AG04450 (cell line): ENCODE data around the gene FBRSL1. TPM values are rescaled to one million over a fixed set of nuclear protein-coding genes. Genes with fewer than 3 reads are reported as not detected.

Source experiments
- CTCF ChIA-PET: fragments of 300-600, 350-600 bp; formaldehyde crosslinking; extraction: SDS; loops from one replicate; lab custom pipeline; 2022; ENCODE audit warnings: antibody characterized with exemption, inconsistent platforms; lab: Charles Lee
- POLR2A ChIA-PET: fragments of 350-600 bp; formaldehyde crosslinking; extraction: SDS; loops from one replicate; lab custom pipeline; 2021; ENCODE audit warnings: antibody characterized with exemption, inconsistent platforms; lab: Yijun Ruan, JAX
- DNase-seq: peaks from one replicate; pipeline ENCODE4 v3.0.0-alpha.2; 2011; ENCODE audit warnings: low read depth, low spot score
- H3K27ac ChIP-seq: one replicate; pipeline ENCODE4 v1.5.1; 2012; ENCODE audit warnings: low read depth, low read length, control low read depth
- H3K27me3 ChIP-seq: one replicate; pipeline ENCODE4 v1.6.0; 2012; ENCODE audit warnings: low read length; ENCODE audit not compliant: control insufficient read depth, insufficient read depth
- H3K4me3 ChIP-seq: 2 replicates; pipeline ENCODE4 v1.5.1; 2011; ENCODE audit warnings: mild to moderate bottlenecking, low read depth, low read length, control low read depth
- H3K9me3 ChIP-seq: 2 replicates; pipeline ENCODE4 v1.5.1; 2012; ENCODE audit warnings: low read length; ENCODE audit not compliant: control insufficient read depth, insufficient read depth
- polyA plus RNA-seq: library from polyadenylated mRNA; depleted of rRNA; stranded (reverse); fragments of >200 nt; gene quantifications from 2 replicates; pipeline ENCODE4 v1.2.3, GENCODE V29; 2011
- TF ChIP-seq, protein P1 (sequence below): IDR thresholded peaks from 2 replicates; pipeline ENCODE4 v1.5.1; 2011; ENCODE audit warnings: low read depth, low read length, control low read depth, inconsistent platforms

The FBRSL1 gene
- polyA plus RNA-seq, 1 experiment, result 1.1 TPM

DNA sequence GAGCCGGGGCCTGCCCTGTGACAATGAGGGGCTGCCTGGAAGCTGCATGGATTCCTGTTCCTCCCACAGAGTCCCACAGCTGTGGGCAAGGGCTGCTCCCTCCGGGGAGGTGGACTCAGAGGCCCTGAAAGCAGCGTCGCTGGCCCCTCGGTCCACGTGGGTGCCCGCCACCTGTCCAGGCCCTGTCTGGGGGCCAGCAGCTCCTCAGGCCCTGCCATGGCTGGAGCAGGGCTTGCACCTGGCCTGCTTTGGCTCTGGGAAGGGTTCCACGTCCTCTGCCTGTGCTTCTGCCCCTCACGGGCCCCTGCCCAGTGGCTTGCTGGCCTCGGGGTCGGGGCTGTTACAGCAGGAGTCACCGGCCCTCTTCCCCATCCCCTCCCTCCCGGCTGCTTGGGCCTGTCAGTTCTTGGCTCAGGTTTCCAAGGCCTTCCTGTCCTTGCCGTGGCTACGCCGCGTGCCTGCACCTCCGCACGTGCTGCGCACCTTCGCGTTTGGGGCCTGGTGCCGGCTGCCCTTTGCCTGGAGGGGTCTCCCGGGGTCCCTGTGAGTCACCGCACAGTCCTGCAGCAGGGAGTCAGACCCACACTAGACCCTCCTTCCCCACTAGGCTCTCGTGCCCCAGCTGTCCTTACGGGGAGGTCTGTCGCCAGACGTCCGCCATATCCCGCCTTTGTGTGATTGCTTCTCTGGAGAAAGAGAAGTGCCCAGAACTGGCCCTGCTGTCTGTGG, 5.8 kb downstream of the FBRSL1 start:
- Histone ChIP-seq H3K27ac (no peak overlapping the region), H3K27me3 (no peaks in the 10 kb centered on the region), H3K9me3 (no peaks in the 10 kb centered on the region; the same call in 1 of the 2 replicates), H3K4me3 (no peak overlapping the region)
- TF ChIP-seq, protein P1, sequence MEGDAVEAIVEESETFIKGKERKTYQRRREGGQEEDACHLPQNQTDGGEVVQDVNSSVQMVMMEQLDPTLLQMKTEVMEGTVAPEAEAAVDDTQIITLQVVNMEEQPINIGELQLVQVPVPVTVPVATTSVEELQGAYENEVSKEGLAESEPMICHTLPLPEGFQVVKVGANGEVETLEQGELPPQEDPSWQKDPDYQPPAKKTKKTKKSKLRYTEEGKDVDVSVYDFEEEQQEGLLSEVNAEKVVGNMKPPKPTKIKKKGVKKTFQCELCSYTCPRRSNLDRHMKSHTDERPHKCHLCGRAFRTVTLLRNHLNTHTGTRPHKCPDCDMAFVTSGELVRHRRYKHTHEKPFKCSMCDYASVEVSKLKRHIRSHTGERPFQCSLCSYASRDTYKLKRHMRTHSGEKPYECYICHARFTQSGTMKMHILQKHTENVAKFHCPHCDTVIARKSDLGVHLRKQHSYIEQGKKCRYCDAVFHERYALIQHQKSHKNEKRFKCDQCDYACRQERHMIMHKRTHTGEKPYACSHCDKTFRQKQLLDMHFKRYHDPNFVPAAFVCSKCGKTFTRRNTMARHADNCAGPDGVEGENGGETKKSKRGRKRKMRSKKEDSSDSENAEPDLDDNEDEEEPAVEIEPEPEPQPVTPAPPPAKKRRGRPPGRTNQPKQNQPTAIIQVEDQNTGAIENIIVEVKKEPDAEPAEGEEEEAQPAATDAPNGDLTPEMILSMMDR, result no peak
- POLR2A ChIA-PET, result no interaction called here
- DNase-seq, result no peak
- CTCF ChIA-PET, result no interaction called here

DNA sequence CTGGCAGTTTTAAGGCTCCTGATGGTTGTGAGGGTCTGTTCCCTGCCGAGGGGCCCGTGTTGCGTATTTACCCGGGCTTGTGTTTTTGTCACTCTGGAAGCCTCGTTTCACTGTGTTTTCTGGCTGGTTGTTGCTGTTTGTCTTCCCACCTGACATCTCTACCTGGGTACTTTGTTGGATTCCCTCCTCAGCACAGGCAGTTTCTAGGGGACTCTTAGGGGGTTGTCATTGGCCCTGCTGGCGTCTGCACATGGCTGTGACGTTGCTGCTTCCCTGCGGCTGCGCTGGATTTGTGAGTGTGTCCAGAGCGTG, 6.4 kb downstream of the FBRSL1 start:
- Histone ChIP-seq H3K4me3 (no peak overlapping the region), H3K27me3 (no peaks in the 10 kb centered on the region), H3K9me3 (no peaks in the 10 kb centered on the region), H3K27ac (no peak overlapping the region)
- TF ChIP-seq, protein P1, result no peak
- ChIA-PET CTCF (no interaction called here), POLR2A (no interaction called here)
- no peak for DNase-seq

DNA sequence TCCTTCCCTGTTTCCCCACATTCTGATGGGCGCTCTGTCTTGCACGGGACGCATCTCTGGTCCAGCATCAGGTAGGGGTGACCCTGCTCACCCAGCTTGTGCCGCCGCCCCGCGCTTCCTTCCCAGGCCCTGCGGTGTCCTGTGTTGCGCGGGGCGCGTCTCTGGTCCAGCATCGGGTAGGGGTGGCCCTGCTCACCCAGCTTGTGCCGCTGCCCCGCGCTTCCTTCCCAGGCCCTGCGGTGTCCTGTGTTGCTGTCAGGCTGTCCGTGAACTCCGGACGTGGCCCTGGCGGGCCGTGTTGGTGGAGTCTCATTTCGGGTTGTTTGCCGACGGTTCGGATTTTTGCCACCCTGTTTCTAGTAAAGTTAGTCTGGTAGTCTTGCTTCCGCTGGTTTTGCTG, 6.8 kb downstream of the FBRSL1 start:
- Histone ChIP-seq H3K27ac (no peak overlapping the region), H3K4me3 (no peak overlapping the region), H3K27me3 (no peaks in the 10 kb centered on the region), H3K9me3 (no peaks in the 10 kb centered on the region)
- no peak for DNase-seq
- POLR2A ChIA-PET, result no interaction called here
- TF ChIP-seq, protein P1, result no peak
- CTCF ChIA-PET, result no interaction called here

DNA sequence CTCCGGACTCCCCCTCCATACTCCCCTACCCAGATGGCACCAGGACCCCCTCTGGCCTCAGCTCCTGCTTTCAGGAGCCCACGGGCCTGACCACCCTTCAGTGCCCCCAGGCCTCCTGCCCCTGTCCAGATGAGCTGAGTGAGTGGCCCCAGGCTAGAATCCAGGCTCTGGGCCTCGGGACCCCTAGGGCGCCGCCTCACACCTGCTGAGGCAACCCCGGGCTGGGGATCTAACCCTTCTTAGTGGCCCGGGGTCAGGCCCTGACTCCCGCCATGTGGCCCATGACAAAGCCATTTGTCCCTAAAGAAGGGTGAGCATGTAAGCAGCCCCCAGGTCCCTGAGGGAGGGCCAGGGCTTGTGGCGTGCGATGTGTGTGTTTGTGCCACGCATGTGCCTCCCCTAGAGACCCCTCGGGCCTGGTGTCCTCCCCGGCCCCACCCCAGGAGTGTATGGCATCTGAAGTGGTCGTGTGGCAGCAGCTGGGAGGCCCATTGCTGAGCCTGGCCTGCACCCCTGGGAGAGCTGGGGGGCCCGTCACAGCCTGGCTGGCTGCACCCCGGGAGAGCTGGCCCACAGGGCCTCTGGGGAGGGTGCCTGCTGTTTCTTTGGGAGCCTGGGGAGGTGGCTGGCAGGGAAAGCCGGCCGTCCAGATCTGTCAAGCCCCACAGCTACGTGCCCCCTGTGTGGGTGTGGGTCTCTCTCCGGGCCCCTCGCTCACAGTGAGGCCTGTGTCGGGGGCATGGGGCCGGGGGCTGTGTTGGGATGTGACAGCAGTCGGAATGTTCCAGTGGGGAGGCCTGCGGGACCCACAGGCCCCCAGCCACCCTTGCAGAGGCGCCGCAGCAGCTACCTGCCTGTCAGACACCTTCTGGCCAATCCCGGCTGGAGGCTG, 7.8 kb downstream of the FBRSL1 start:
- no peaks in the 10 kb centered on the region for H3K27me3 ChIP-seq
- ChIA-PET POLR2A (no interaction called here), CTCF (no interaction called here)
- H3K9me3 ChIP-seq, result no peaks in the 10 kb centered on the region
- TF ChIP-seq, protein P1, result no peak
- no peak overlapping the region for H3K4me3 ChIP-seq
- no peak for DNase-seq
- no peak overlapping the region for H3K27ac ChIP-seq

DNA sequence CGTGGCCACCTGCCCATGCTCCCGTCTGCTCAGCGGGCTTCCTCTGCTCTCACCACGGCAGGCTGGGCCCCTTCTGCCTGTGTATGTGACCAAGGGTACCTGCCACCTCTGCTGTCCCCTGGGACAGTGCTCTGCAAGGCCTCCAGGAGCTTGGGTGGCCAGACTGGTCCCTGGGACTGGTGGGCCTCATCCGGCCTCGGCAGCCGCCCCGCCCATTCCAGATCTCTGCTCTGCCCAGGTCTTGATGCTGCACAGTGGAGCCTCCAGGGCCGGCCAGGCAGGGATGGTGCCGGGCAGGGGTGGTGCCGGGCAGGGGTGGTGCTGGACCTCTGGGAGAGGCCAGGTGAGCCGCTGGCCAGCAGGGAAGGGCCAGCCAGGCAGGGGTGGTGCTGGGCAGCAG, 9.0 kb downstream of the FBRSL1 start:
- CTCF ChIA-PET, result no interaction called here

More for the DNA sequence above, 9.0 kb downstream of the FBRSL1 start:
- TF ChIP-seq, protein P1, result no peak
- Histone ChIP-seq H3K4me3 (no peak overlapping the region), H3K27ac (no peak overlapping the region), H3K27me3 (no peaks in the 10 kb centered on the region), H3K9me3 (no peaks in the 10 kb centered on the region)
- POLR2A ChIA-PET, result no interaction called here
- no peak for DNase-seq
